ENCODE data around the gene TXNDC17.
"Not testable (repeated sequence)": the region's sequence is repeated elsewhere in the genome, so short reads cannot be mapped to it uniquely, and the experiment has no call there.

TXNDC17 gene

DNA sequence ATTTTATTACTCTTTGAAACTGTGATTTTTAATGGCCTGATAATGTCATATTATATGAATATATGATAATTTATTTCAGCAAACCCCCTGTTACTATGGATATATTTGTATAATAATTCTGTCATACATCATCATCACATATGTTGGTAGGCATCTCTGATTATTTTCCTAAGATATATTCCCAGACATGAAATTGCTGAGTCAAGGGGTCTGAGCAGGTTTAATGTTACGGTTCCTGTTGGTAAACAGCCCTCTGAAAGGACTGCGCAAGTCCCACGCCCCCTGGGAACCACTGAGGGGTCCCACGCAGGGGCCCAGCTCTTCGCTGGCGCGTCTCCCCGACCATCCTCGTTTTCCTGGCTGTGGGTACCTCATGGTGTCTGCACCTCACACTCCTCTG is 48.1 kb downstream of the TXNDC17 start:
- H3K4me3 ChIP-seq (IDR thresholded peaks at IDR 0.05; ENCODE audit: insufficient read depth, low read depth, low read length) = no peak overlapping the region
- no peak overlapping the region for H3K27ac ChIP-seq
- H3K4me2 ChIP-seq = no peak overlapping the region
- no peaks in the 10 kb centered on the region for H3K36me3 ChIP-seq (ENCODE audit: insufficient read depth)
- no peaks in the 10 kb centered on the region for H3K27me3 ChIP-seq (ENCODE audit: insufficient read depth, low read depth)
- no peak overlapping the region for H2AFZ ChIP-seq (ENCODE audit: low read depth)
- H3K9ac ChIP-seq = no peak overlapping the region
- H3K79me2 ChIP-seq (ENCODE audit: insufficient read depth, low read depth) = no peaks in the 10 kb centered on the region
- H3K4me1 ChIP-seq (ENCODE audit: low read depth, poor library complexity, severe bottlenecking) = no peaks in the 10 kb centered on the region
- TF ChIP-seq, protein P1, sequence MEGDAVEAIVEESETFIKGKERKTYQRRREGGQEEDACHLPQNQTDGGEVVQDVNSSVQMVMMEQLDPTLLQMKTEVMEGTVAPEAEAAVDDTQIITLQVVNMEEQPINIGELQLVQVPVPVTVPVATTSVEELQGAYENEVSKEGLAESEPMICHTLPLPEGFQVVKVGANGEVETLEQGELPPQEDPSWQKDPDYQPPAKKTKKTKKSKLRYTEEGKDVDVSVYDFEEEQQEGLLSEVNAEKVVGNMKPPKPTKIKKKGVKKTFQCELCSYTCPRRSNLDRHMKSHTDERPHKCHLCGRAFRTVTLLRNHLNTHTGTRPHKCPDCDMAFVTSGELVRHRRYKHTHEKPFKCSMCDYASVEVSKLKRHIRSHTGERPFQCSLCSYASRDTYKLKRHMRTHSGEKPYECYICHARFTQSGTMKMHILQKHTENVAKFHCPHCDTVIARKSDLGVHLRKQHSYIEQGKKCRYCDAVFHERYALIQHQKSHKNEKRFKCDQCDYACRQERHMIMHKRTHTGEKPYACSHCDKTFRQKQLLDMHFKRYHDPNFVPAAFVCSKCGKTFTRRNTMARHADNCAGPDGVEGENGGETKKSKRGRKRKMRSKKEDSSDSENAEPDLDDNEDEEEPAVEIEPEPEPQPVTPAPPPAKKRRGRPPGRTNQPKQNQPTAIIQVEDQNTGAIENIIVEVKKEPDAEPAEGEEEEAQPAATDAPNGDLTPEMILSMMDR (conservative IDR thresholded peaks at IDR 0.05; ENCODE audit: low read depth, low read length) = no peak
- no peaks in the 10 kb centered on the region for H4K20me1 ChIP-seq (ENCODE audit: insufficient read depth)

DNA sequence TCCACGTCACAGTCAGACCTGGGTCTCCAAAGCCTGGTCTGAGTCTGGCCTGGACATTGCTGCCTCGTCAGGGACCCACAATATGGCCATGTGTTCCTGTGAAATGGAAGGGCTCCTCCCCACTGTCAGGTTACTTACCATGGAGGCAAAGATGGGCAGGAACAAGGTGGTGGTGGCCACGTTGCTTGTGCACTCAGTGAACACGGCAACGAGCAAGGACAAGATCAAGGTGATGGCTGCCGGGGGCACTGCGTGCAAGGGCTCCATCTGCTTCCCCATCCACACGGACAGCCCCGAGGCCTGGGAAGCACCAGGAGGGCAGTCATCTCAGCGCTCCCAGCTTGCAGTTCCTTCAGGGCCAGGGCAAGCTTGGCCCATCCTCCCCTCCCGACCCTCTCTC is 49.8 kb downstream of the TXNDC17 start:
- no peak overlapping the region for H3K4me2 ChIP-seq
- H3K4me3 ChIP-seq (IDR thresholded peaks at IDR 0.05; ENCODE audit: insufficient read depth, low read depth, low read length) = no peak overlapping the region
- H3K9ac ChIP-seq = no peak overlapping the region
- H2AFZ ChIP-seq (ENCODE audit: low read depth) = no peak overlapping the region
- H3K27me3 ChIP-seq (ENCODE audit: insufficient read depth, low read depth) = no peaks in the 10 kb centered on the region
- H3K79me2 ChIP-seq (ENCODE audit: insufficient read depth, low read depth) = no peaks in the 10 kb centered on the region
- TF ChIP-seq, protein P1 (conservative IDR thresholded peaks at IDR 0.05; ENCODE audit: low read depth, low read length) = no peak
- H3K4me1 ChIP-seq (ENCODE audit: low read depth, poor library complexity, severe bottlenecking) = no peaks in the 10 kb centered on the region
- no peaks in the 10 kb centered on the region for H3K36me3 ChIP-seq (ENCODE audit: insufficient read depth)
- no peaks in the 10 kb centered on the region for H4K20me1 ChIP-seq (ENCODE audit: insufficient read depth)
- no peak overlapping the region for H3K27ac ChIP-seq

DNA sequence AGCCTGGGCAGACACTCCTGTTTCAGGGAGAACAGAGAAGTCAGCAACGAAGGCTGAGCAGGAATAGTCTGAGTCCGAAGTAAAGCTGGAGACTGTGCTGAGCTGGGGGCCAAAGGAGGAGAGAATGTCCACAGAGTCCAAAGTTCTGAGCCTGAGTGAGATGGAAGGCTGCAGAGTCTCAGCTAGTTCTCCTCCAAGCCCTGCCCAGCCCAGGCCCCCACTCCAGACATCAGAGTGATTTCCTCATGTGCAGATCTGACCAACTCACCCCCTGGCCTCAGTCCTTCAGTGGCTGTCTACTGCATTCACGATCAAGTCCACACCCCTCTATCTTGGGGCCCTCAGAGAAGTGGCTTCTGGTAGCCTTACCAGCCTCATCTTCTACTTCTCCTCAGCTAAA is 50.7 kb downstream of the TXNDC17 start:
- no peaks in the 10 kb centered on the region for H3K4me1 ChIP-seq (ENCODE audit: low read depth, poor library complexity, severe bottlenecking)
- H3K79me2 ChIP-seq (ENCODE audit: insufficient read depth, low read depth) = no peaks in the 10 kb centered on the region
- no peak overlapping the region for H2AFZ ChIP-seq (ENCODE audit: low read depth)
- TF ChIP-seq, protein P1 (conservative IDR thresholded peaks at IDR 0.05; ENCODE audit: low read depth, low read length) = no peak
- H3K36me3 ChIP-seq (ENCODE audit: insufficient read depth) = no peaks in the 10 kb centered on the region
- no peak overlapping the region for H3K27ac ChIP-seq
- no peak overlapping the region for H3K9ac ChIP-seq
- H3K27me3 ChIP-seq (ENCODE audit: insufficient read depth, low read depth) = no peaks in the 10 kb centered on the region
- no peak overlapping the region for H3K4me2 ChIP-seq
- no peak overlapping the region for H3K4me3 ChIP-seq (IDR thresholded peaks at IDR 0.05; ENCODE audit: insufficient read depth, low read depth, low read length)
- no peaks in the 10 kb centered on the region for H4K20me1 ChIP-seq (ENCODE audit: insufficient read depth)

DNA sequence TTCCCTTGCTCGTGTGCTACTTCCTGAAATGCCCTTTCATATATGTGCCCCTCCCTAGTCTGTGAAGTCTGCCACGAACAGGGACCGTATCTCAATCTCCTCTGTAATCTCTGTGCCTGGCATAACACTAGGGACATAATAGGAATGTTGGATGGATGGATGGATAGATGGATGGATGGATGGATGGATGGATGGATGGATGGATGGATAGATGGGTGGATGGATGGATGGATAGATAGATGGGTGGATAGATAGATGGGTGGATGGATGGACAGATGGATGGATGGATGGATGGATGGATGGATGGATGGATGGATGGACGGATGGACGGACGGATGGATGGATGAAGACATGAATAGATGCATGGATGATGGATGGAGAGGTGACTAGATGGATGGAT is 51.1 kb downstream of the TXNDC17 start:
- H3K79me2 ChIP-seq (ENCODE audit: insufficient read depth, low read depth); H3K4me3 ChIP-seq (IDR thresholded peaks at IDR 0.05; ENCODE audit: insufficient read depth, low read depth, low read length); H4K20me1 ChIP-seq (ENCODE audit: insufficient read depth); H2AFZ ChIP-seq (ENCODE audit: low read depth); H3K36me3 ChIP-seq (ENCODE audit: insufficient read depth); H3K9ac ChIP-seq; H3K4me1 ChIP-seq (ENCODE audit: low read depth, poor library complexity, severe bottlenecking); H3K27me3 ChIP-seq (ENCODE audit: insufficient read depth, low read depth); H3K4me2 ChIP-seq; H3K27ac ChIP-seq: not testable (repeated sequence)

Data from KMS-11 (cell line).